Measurements from ENCODE around the gene BNIP3.

BNIP3 gene

DNA sequence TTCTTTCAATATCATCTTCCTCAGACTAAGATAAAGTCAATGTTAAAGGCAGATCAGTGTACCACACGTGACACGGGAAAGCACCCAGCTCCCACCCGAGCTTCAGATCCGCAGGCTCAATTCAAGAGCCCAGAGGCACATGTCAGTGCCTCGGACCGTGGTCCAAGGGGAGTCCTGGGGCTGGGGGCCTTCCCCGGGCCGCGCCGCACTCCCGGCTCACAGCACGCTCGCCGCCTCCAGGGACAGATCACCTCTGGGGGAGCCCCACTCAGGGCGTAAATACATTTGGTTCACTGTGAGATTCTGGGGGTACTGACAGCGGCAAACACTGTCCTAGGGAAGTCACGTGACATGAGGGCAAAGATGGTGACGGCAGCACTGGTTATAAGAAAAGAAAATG is 10.8 kb downstream of the BNIP3 start:
- H3K4me3 ChIP-seq (ENCODE audit: low read depth, low read length): no peak overlapping the region
- H3K27ac ChIP-seq: no peak overlapping the region
- DNase-seq: no peak
- H3K36me3 ChIP-seq: peaks cover 45% of the 10 kb centered on the region
- no peaks in the 10 kb centered on the region for H3K9me3 ChIP-seq (ENCODE audit: severe bottlenecking)
- H3K27me3 ChIP-seq (ENCODE audit: insufficient read depth, low read depth, severe bottlenecking): no peaks in the 10 kb centered on the region
- TF ChIP-seq, protein P1, sequence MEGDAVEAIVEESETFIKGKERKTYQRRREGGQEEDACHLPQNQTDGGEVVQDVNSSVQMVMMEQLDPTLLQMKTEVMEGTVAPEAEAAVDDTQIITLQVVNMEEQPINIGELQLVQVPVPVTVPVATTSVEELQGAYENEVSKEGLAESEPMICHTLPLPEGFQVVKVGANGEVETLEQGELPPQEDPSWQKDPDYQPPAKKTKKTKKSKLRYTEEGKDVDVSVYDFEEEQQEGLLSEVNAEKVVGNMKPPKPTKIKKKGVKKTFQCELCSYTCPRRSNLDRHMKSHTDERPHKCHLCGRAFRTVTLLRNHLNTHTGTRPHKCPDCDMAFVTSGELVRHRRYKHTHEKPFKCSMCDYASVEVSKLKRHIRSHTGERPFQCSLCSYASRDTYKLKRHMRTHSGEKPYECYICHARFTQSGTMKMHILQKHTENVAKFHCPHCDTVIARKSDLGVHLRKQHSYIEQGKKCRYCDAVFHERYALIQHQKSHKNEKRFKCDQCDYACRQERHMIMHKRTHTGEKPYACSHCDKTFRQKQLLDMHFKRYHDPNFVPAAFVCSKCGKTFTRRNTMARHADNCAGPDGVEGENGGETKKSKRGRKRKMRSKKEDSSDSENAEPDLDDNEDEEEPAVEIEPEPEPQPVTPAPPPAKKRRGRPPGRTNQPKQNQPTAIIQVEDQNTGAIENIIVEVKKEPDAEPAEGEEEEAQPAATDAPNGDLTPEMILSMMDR (IDR thresholded peaks at IDR 0.05; ENCODE audit: low read depth, low read length): no peak

DNA sequence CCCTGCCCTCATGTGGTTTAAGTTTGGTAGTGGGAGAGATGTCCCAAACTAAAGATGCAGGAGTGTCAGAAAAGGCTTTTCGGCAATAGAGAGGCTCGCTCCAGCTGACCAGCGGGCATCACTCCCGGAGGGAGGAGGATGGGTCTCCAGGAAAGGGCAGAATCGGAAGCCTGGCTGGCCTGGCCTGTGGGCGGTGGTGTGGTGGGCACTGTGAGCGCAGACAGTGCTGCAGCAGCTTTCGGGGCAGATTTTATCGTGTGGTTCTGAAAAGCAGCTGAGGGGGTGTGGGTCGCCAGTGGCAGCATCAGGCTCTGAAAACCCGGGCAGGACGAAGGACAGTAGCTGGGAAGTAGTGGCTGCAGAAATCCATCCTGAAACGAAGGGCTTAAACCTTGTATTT is 12.8 kb downstream of the BNIP3 start:
- Histone ChIP-seq H3K9me3 (ENCODE audit: severe bottlenecking) (no peaks in the 10 kb centered on the region), H3K27ac (no peak overlapping the region), H3K27me3 (ENCODE audit: insufficient read depth, low read depth, severe bottlenecking) (no peaks in the 10 kb centered on the region), H3K36me3 (peaks cover 47% of the 10 kb centered on the region), H3K4me3 (ENCODE audit: low read depth, low read length) (no peak overlapping the region)
- TF ChIP-seq, protein P1 (IDR thresholded peaks at IDR 0.05; ENCODE audit: low read depth, low read length): no peak
- no peak for DNase-seq

GRCh38 chr10:131964298-131964697 is 17.4 kb downstream of the BNIP3 start:
- Histone ChIP-seq H3K27me3 (ENCODE audit: insufficient read depth, low read depth, severe bottlenecking) (no peaks in the 10 kb centered on the region), H3K9me3 (ENCODE audit: severe bottlenecking) (no peaks in the 10 kb centered on the region), H3K36me3 (peaks cover 19% of the 10 kb centered on the region), H3K27ac (no peak overlapping the region), H3K4me3 (ENCODE audit: low read depth, low read length) (no peak overlapping the region)
- no peak for DNase-seq
- TF ChIP-seq, protein P1 (IDR thresholded peaks at IDR 0.05; ENCODE audit: low read depth, low read length): no peak

GRCh38 chr10:131963811-131964210 is 17.9 kb downstream of the BNIP3 start:
- peaks cover 14% of the 10 kb centered on the region for H3K36me3 ChIP-seq

GRCh38 chr10:131963350-131963749 is 18.4 kb downstream of the BNIP3 start:
- DNase-seq: no peak
- Histone ChIP-seq H3K4me3 (ENCODE audit: low read depth, low read length) (no peak overlapping the region), H3K27me3 (ENCODE audit: insufficient read depth, low read depth, severe bottlenecking) (no peaks in the 10 kb centered on the region), H3K9me3 (ENCODE audit: severe bottlenecking) (no peaks in the 10 kb centered on the region), H3K36me3 (peaks cover 9% of the 10 kb centered on the region; the same call in 1 of the 2 replicates), H3K27ac (no peak overlapping the region)
- TF ChIP-seq, protein P1 (IDR thresholded peaks at IDR 0.05; ENCODE audit: low read depth, low read length): no peak

More at GRCh38 chr10:131963811-131964210, 17.9 kb downstream of the BNIP3 start:
- TF ChIP-seq, protein P1 (IDR thresholded peaks at IDR 0.05; ENCODE audit: low read depth, low read length): no peak
- Histone ChIP-seq H3K27me3 (ENCODE audit: insufficient read depth, low read depth, severe bottlenecking) (no peaks in the 10 kb centered on the region), H3K27ac (no peak overlapping the region), H3K4me3 (ENCODE audit: low read depth, low read length) (no peak overlapping the region), H3K9me3 (ENCODE audit: severe bottlenecking) (no peaks in the 10 kb centered on the region)
- no peak for DNase-seq
